OCI-LY7 (cell line): Measurements from ENCODE around the gene RIMBP3B.
"Not testable (repeated sequence)": the region's sequence is repeated elsewhere in the genome, so short reads cannot be mapped to it uniquely, and the experiment has no call there.

Source experiments
- EZH2phosphoT487 ChIP-seq: fragments of 200-600 bp; sonication (generic); IDR thresholded peaks from 2 replicates; pipeline ENCODE4 v1.6.1; 2018; ENCODE audit warnings: low read depth, borderline replicate concordance, mild to moderate bottlenecking, mixed run types, antibody characterized with exemption, low read length, moderate library complexity, mixed read lengths
- TF ChIP-seq, protein P1 (sequence below): fragments of 200-600 bp; sonication (generic); conservative IDR thresholded peaks from 2 replicates; pipeline ENCODE4 v1.5.1; 2014; ENCODE audit warnings: mild to moderate bottlenecking, antibody characterized with exemption, low read length, moderate library complexity, mixed read lengths

DNA sequence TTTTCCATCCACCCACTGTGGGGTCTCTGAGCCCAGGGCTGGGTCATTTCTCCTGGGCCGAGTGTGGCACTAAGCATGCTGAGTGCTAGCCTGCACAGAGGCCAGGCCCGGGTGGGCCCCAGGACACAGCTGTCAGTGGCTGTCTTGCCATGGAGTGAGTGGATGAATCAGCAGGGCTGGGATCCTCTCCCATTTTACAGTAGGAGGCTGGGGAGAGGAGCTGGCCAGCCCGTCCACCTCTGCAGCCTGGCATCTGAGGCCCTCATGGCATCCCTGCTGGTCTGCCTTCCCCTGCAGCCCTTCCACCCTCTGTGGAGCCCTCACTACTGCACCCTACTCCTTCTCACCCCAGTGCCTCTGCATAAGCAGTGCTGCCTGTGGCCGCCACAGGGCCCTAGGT, 21.1 kb upstream of the RIMBP3B start:
- TF ChIP-seq, protein P1, sequence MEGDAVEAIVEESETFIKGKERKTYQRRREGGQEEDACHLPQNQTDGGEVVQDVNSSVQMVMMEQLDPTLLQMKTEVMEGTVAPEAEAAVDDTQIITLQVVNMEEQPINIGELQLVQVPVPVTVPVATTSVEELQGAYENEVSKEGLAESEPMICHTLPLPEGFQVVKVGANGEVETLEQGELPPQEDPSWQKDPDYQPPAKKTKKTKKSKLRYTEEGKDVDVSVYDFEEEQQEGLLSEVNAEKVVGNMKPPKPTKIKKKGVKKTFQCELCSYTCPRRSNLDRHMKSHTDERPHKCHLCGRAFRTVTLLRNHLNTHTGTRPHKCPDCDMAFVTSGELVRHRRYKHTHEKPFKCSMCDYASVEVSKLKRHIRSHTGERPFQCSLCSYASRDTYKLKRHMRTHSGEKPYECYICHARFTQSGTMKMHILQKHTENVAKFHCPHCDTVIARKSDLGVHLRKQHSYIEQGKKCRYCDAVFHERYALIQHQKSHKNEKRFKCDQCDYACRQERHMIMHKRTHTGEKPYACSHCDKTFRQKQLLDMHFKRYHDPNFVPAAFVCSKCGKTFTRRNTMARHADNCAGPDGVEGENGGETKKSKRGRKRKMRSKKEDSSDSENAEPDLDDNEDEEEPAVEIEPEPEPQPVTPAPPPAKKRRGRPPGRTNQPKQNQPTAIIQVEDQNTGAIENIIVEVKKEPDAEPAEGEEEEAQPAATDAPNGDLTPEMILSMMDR, result not testable (repeated sequence)
- not testable (repeated sequence) for TF ChIP-seq EZH2phosphoT487
